Gastroesophageal sphincter (tissue), 3 donors: ENCODE measurements around the gene ZACN.

Experiments
- POLR2A ChIP-seq, 2 donors: fragments of 450-650 bp; IDR thresholded peaks; one replicate each; pipeline ENCODE4 v1.6.1; 2017; ENCODE audit warnings: antibody characterized with exemption in 2 of 2, mild to moderate bottlenecking in 2 of 2, moderate library complexity in 1 of 2
- POLR2AphosphoS5 ChIP-seq: sonication (generic); formaldehyde crosslinking; IDR thresholded peaks from one replicate; pipeline ENCODE4 v1.6.1; 2017; ENCODE audit warnings: antibody characterized with exemption
- TF ChIP-seq, protein P1 (sequence below), 4 experiments: fragments of 200-600 bp in 2 of 4; fragments of 450-650 bp in 2 of 4; sonication (generic) in 1 of 4; IDR thresholded peaks; one replicate each; pipeline ENCODE4 v1.5.1; 2017 to 2019; ENCODE audit warnings: antibody characterized with exemption in 4 of 4, mild to moderate bottlenecking in 2 of 4, moderate library complexity in 2 of 4

DNA sequence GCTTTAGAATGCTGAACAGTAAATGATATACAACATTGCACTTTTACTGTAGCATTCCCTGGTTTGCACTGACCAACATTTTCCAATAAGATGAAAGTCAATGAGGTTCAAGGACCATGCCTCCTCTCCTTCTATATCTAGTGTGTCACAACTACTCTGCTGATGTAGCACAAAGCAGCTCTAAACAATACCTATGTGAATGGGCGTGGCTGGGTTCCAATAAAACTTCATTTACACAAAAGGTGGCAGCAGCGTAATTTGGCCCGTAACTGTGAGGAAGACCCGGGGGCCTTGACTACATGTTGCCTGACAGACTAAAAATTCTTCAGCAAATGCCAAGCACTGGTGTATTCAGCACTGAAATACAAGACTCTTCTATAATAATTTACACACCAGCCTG is 13.2 kb upstream of the ZACN start:
- no peak for TF ChIP-seq POLR2AphosphoS5
- TF ChIP-seq, protein P1, sequence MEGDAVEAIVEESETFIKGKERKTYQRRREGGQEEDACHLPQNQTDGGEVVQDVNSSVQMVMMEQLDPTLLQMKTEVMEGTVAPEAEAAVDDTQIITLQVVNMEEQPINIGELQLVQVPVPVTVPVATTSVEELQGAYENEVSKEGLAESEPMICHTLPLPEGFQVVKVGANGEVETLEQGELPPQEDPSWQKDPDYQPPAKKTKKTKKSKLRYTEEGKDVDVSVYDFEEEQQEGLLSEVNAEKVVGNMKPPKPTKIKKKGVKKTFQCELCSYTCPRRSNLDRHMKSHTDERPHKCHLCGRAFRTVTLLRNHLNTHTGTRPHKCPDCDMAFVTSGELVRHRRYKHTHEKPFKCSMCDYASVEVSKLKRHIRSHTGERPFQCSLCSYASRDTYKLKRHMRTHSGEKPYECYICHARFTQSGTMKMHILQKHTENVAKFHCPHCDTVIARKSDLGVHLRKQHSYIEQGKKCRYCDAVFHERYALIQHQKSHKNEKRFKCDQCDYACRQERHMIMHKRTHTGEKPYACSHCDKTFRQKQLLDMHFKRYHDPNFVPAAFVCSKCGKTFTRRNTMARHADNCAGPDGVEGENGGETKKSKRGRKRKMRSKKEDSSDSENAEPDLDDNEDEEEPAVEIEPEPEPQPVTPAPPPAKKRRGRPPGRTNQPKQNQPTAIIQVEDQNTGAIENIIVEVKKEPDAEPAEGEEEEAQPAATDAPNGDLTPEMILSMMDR (IDR thresholded peaks at IDR 0.05), result no peak
- TF ChIP-seq POLR2A (IDR thresholded peaks at IDR 0.05), result no peak
